HG02884 (cell line): Measurements from ENCODE around the gene ATXN1L.
"Not testable (repeated sequence)": the region's sequence is repeated elsewhere in the genome, so short reads cannot be mapped to it uniquely, and the experiment has no call there.

Experiments used
- ATAC-seq: cut with Tn5 transposase; IDR thresholded peaks from one replicate; pipeline ENCODE4 v1.9.1; 2021; ENCODE audit warnings: mild to moderate bottlenecking, moderate library complexity; ENCODE audit not compliant: unreplicated experiment

ATXN1L gene

DNA sequence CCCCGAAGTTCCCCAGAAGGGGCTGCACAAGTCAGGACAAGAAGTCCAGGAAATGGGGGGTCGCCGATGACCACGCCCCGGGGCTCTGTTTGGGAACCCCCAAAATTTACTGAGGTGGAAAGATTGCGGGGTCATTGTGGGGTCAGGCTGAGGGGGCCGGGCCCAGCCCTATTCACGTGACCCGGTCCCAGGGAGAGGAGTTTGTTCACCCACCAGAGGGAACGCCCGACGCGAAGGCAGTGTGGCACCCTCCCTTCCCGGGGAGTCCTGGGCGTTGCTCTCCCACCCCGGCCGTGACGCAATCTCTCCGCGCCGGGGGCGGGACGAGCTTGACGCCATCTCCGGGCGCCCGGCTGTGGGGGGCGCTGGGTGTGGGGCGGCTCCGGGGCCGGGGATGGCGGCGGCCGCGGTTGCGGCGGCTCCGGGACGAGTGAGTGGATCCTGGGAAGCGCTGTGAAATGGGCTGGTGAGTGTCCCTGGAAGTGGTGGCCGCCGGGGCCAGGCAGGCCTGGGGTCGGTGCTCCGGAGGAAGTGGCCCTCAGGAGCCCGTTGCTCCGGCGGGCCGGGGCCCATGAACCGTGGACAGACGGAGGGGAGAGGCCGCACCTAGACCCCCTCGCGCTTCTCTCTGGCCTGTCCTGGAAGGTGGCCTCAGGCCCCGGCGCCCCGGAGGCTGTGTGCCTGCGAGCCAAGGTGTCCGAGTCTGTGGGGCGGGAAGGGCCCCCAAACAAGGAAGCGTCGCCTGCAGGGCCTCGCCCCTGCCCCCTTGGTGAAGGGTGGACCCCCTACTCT is at the start of gene ATXN1L:
ATXN1L (plus strand) TSS at position 338 of the 792 bp plus-strand sequence. CDS start 3,765 bp downstream, outside the sequence.
- ATAC-seq, result peak; percentile 49

- ATAC-seq, result no peak
These were observed 49.2 kb upstream of the ATXN1L start for GRCh38 chr16:71796501-71797097.

GRCh38 chr16:71803305-71803690 is 42.5 kb upstream of the ATXN1L start:
- no peak for ATAC-seq

DNA sequence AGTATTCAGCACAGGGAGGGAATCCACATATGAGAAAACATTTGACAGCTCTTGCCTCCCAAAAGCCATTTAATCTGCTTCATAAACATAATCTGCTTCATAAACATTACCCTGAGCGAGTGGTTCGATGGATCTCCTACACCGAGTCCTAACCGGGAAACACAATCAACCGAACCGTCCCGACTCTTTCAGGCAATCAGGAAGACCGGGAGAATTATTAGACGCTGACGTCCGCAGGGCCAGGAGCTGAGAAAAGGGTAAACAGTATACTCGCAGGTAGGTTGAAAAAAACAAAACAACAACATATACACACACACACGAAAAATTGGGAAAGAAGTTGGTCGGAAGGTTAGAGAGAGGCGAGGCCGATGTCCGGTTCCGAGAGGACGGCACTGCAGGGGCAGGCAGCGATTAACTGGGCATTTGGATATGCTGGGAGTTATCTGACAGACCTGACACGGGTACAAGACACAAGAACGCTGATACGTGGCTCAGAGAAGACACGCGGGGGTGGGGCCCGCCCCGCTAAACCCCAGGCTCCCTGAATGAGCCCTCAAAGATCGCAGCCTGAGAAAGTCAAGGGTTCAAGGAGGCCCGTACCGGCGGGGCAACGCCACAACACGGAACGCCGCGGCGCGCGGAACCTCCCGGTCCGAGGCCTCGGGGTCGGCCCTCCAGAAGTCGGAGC is 37.7 kb upstream of the ATXN1L start:
- ATAC-seq, result peak; percentile 40

DNA sequence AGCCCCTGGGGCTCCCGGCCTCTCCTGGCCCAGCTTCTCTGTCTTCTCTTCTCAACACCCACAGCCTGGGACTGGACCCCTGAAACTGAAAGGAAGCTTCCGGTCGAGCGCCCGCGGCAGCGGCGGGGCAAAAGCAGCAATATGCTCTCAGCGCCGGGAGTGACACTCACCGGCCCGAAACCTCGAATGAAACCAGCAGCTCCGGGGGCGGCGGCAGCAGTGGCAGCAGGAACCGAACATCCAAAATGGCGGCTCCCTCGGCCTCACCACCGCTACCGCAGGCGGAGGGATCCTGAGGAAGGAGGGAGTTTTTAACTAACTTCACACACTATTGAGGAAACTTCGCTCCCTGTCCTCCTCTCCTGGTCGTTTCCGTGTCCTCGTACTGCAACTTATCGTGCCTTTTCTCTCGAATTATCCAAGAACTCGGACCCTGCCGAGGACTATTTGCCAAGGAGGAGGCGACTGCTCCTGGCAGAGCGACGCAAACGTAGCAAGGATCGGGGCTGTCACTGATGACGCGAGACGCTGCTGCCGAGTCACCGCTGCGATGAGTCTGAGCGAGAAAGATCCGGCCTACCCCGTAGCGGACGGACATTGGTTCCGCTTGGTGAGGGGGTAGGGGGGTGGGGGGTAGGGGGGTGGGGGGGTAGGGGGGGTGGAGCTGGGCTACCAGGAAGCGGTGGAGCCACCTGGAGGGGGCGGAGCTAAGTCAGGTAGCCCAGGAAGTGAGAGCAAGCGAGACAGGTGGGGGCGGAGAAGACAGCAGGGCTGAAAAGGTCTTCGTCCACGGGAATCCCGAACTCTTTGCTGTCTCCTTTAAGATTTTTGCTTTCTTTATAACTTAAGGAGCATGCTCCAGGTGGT is 37.0 kb upstream of the ATXN1L start, which contains the start of gene AP1G1:
AP1G1 (minus strand) TSS at position 242 of the 867 bp plus-strand sequence. CDS start 19,355 bp downstream, outside the sequence.
- peak; percentile 59 for ATAC-seq

DNA sequence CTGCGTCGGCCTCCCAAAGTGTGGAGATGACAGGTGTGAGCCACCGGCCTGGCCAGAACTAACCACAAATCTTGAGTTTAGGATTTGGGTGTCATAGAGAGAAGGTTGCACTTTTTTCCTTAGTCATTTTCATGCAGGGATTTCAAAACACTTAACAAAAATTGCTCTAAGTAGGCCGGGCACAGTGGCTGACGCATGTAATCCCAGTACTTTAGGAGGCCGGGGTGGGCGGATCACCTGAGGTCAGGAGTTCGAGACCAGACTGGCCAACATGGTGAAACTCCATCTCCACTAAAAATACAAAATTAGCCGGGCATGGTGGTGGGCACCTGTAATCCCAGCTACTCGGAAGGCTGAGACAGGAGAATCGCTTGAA is 35.6 kb upstream of the ATXN1L start:
- ATAC-seq, result not testable (repeated sequence)

- ATAC-seq, result no peak
These were observed 34.4 kb upstream of the ATXN1L start for GRCh38 chr16:71811261-71811803.

DNA sequence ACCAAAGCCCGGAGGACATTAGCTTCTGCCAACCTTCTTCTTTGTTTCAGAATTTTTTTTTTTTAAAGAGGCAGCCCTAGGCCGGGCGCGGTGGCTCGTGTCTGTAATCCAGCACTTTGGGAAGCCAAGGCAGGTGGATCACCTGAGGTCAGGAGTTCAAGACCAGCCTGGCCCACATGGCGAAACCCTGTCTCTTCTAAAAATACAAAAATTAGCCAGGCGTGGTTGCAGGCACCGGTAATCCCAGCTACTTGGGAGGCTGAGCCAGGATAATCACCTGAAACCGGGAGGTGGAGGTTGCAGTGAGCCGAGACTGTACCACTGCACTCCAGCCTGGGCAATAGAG is 28.6 kb upstream of the ATXN1L start:
- ATAC-seq, result peak; percentile 12

DNA sequence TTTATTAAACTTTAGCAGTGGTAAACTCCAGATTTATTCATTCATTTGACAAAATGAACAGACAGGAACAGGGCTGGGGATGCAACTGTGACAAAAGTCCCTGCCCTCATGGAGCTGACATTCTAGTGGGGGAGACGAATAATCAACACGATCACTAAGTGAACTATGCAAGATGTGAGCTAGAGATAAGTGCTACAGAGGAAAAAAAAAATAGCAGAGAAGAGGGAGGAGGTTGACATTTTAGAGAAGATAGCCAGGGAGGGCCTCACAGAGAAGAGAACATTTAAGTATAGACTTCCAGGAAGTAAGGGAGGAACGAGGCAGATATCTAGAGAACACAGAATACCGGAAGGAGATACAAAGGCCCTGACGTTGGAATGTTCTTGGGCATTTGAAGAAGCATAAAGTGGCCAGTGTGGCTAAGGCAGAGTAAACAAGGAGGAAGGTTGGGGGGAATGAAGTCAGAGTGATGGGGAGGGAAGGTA is 19.2 kb upstream of the ATXN1L start:
- no peak for ATAC-seq

DNA sequence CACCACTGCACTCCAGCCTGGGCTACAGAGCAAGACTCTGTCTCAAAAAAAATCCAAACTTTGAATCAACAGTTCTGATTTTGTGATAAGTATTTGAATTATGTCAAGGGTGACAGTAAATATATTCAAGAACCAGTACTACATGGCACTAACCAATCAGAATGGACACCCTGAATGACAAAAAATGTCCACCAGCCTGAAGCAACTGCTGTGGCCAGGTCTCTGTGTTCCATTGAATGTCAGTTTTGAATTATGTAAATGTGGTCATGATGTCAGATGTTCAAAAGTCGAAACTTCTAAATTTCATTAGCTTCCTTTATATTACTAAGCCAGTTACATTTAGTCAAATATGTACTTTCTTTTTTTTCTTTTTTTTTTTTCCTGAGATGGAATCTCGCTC is 15.4 kb upstream of the ATXN1L start:
- ATAC-seq, result no peak

- not testable (repeated sequence) for ATAC-seq
These were observed 14.1 kb upstream of the ATXN1L start for GRCh38 chr16:71831698-71832097.

DNA sequence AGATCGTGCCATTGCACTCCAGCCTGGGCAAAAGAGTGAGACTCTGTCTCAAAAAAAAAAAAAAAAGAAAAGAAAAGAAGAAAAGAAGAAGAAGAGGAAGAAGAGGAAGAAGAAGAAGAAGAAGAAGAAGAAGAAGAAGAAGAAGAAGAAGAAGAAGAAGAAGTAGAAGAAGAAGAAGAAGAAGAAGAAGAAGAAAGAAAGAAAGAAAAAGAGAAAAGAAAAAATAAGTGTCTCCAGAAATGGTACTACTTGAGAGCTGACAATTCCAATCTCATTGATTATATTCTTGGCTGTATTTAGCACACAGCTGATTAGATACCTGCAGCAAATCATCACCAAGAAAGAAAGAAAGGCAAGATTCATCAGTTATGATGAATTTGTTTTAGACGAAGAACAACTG is 13.7 kb upstream of the ATXN1L start:
- ATAC-seq, result not testable (repeated sequence)

GRCh38 chr16:71834291-71834690 is 11.5 kb upstream of the ATXN1L start:
- ATAC-seq, result no peak

DNA sequence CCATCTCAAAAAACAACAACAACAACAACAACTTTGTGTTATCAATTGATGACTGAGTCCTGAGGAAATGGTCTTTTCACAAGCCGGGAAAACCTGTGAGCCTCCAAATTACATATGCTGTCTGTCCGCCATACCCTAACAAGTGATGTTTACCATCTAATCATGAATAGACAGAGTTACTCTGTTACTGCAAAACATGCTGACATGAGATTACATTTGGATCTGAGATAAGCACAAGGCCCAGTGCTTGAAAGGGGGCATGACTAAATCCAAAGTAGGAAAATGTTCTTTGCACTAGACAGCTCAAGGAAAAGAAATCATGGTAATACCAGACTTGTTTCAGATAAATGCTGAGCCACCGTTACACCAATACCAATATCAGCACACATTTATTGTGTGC is 8.6 kb upstream of the ATXN1L start:
- ATAC-seq, result no peak

DNA sequence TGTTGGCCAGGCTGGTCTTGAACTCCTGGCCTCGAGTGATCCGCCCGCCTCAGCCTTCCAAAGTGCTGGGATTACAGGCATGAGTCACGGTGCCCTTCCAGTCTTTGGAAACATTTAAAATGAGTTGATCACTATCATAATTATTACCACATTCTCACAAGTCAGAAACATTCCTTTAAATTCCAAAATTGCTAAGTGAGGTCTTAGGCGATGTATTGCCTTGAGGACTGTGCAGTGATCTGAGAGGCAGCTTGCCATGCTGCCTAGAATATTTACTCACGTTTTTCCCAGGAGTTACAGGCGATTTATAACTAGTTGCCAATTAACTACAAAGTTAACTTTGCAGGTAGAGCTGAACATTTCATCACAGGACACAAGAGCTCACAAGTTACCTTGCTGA is 5.7 kb upstream of the ATXN1L start:
- ATAC-seq, result no peak

GRCh38 chr16:71843572-71843971 is 2.2 kb upstream of the ATXN1L start:
- ATAC-seq, result no peak

DNA sequence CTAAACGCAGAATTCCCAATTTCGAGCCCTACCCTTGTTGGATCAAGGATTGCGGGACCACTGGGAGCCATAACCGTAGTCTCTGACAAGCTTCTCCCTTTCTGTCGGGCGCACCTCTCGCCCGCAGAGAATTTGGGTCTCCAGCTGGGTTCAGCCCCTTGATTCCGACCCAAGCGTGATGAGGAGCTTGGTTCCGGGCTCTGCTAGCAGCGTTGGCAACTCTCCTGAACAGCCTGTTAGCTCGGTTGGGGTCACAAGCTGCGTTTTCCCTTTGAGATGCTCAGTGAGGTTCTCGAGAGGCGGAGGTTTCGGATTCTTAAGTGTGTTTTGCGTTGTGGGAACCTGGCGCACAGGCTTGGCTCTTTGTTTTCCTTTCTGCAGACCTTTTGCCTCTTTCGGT is 655 bp downstream of the ATXN1L start:
- ATAC-seq, result no peak

DNA sequence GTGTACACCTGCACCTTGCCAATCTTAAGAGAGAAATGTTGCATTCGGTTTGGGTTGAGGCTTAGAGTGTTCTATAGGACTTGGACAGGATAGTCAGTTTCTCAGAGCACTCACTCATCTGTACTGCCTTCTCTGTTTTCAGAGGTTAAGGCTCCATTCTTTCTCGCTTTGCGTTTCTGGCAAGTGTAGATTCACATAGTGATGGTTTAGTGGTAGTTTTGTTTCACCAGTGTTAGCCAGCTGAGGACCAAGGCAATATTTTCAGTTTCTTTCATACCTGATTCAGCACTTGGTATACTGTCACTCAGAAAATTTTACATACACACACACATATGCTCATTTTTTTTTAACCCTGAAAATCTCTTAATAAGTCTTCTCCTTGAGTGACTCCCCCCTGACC is 1.3 kb downstream of the ATXN1L start:
- ATAC-seq, result no peak

GRCh38 chr16:71848622-71849021 is 2.8 kb downstream of the ATXN1L start:
- no peak for ATAC-seq

DNA sequence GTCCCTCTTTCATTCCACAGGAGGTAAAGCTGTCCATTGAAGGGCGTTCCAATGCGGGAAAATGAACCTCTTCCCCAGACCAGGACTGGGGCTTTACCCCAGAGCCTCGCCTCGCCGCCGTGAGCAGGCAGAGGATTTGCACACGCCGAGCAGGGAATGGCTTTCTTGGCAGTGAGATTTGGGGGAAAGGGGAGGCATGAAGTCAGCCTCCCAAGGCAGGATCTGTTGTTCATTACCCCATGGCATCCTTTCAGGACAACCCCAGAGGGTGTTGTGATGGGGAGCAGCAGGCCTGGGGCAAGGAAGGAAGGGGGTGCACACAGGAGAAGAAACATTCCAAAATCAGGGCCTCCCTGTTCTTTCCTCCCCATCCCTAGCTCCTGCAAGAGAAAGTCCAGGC is 6.0 kb downstream of the ATXN1L start:
- no peak for ATAC-seq

DNA sequence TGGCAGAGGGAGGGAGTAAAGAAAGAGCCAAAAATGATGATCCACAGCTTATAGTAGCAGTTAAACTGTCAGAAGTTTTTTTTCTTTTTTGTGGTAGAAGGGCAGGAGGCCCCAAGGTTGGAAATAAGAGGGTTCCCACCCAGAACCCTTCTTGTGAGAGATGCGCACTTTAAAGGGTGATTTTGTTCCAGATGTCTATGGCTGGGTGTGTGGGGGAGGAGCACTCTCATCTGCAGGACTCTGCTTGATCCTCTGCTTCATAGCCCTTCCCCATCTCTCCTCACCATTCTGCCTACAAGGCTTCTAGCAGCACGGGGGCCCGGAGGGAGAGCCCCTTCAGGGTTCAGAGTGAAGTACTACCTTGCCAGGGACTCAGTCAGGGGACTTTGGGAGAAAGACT is 6.4 kb downstream of the ATXN1L start:
- ATAC-seq, result no peak
